Measurements from ENCODE around the gene PGGHG.
A peak's percentile ranks its signal among the peaks of the same experiment; 100 is the strongest.
"Not testable (repeated sequence)": the region's sequence is repeated elsewhere in the genome, so short reads cannot be mapped to it uniquely, and the experiment has no call there.

PGGHG gene

GRCh38 chr11:304915-305843 lies 16.3 kb downstream of the PGGHG start:
- Mint-ChIP-seq H3K27ac (no peak overlapping the region), H3K9me3 (no peaks in the 10 kb centered on the region), H3K4me1 (peaks cover 52% of the 10 kb centered on the region), H3K4me3 (no peak overlapping the region), H3K36me3 (peaks cover 13% of the 10 kb centered on the region), H3K27me3 (peaks cover 32% of the 10 kb centered on the region)
- CTCF ChIA-PET: interaction anchor here (0.6 to 5.3 kb wide), 18 partner anchors 11 to 147 kb away, joined by 3 to 43 read pairs (median 4); partner anchors contain the start of gene PTDSS2
- peak; percentile 82 for DNase-seq

DNA sequence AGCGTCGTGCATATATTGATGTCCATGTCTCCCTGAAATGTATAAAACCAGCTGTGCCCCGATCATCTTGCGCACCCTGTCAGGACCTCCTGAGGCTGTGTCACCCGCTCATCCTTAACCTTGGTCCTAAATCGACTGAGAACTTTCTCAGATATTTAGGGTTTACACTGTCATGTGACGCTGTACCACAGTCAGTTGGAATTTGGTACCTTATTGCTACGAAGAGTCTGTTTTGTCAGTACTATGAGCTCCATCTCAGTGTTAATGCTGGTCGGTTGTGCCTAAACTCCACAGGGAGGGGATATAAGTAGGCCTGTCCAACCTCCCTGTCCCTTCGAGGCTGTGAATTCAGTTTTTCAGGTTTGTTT lies 16.9 kb downstream of the PGGHG start:
- no peak for DNase-seq
- Mint-ChIP-seq H3K9me3 (no peaks in the 10 kb centered on the region), H3K27me3 (peaks cover 26% of the 10 kb centered on the region), H3K36me3 (peaks cover 13% of the 10 kb centered on the region), H3K4me1 (peaks cover 52% of the 10 kb centered on the region), H3K27ac (peak overlapping the region; percentile 6), H3K4me3 (peak overlapping the region; percentile 6)
- CTCF ChIA-PET: interaction anchor here (0.6 to 5.3 kb wide), 17 partner anchors 11 to 147 kb away, joined by 3 to 43 read pairs (median 5); partner anchors contain the start of gene PTDSS2

DNA sequence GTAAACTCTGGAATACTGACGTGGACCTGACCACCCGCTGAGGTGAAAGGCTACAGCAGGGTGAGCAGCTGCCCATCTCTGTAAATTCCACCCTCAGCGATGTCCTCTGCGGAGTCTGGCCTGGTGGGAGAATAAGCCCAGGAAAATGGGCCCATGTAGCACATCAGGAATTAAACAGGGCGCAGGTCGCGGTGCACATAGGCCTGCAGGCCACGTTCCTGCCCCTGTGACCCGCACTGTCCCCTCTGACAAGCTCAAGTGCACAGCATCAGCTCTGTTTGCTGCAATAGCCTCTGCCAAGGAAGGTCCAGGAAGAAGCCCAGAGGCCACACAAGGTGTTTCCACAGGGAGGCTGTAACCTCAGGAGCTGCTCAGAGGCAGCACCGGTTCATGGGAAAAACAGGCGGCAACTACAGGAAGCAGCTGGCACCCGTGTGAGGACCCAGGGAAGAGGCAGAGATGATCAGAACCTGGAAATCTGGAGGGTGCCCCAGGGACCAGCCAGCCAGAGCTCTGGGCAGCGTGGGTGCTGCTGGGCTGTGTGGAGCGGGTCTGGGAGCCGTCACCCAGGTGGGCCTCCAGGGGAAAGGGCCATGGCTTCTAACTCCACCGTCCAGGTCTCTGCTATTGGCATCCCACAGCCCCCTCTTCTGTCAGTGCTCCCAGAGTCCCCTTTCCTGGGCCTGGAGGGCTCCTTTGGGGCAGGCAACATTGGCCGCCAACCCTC lies 17.9 kb downstream of the PGGHG start:
- DNase-seq: no peak
- peaks cover 16% of the 10 kb centered on the region for H3K27me3 Mint-ChIP-seq
- H3K27ac Mint-ChIP-seq: peak overlapping the region; percentile 95
- peaks cover 13% of the 10 kb centered on the region for H3K36me3 Mint-ChIP-seq
- CTCF ChIA-PET: interaction anchor here (0.8 to 5.3 kb wide), 13 partner anchors 10 to 146 kb away, joined by 3 to 43 read pairs (median 6); partner anchors contain the start of genes NLRP6 and PTDSS2
- H3K4me1 Mint-ChIP-seq: peaks cover 52% of the 10 kb centered on the region
- H3K4me3 Mint-ChIP-seq: peak overlapping the region; percentile 90
- no peaks in the 10 kb centered on the region for H3K9me3 Mint-ChIP-seq

- DNase-seq: peak; percentile 83
- H3K4me1 Mint-ChIP-seq: peaks cover 54% of the 10 kb centered on the region
- H3K27me3 Mint-ChIP-seq, H3K9me3 Mint-ChIP-seq: not testable (repeated sequence)
- CTCF ChIA-PET: interaction anchor here (0.7 to 5.3 kb wide), 7 partner anchors 8 to 57 kb away, joined by 3 to 43 read pairs (median 3); partner anchors contain the start of gene NLRP6
- H3K27ac Mint-ChIP-seq: peak within 1 kb of the TSS; percentile 95
- H3K4me3 Mint-ChIP-seq: peak within 1 kb of the TSS; percentile 90
- peaks cover 13% of the 10 kb centered on the region for H3K36me3 Mint-ChIP-seq
These were observed 19.1 kb downstream of the PGGHG start, which contains the start of gene IFITM2 for GRCh38 chr11:307766-308708. Gene IFITM2, plus strand, starts transcription at chr11:307816. Its CDS starts 377 bp downstream, at chr11:308193.

DNA sequence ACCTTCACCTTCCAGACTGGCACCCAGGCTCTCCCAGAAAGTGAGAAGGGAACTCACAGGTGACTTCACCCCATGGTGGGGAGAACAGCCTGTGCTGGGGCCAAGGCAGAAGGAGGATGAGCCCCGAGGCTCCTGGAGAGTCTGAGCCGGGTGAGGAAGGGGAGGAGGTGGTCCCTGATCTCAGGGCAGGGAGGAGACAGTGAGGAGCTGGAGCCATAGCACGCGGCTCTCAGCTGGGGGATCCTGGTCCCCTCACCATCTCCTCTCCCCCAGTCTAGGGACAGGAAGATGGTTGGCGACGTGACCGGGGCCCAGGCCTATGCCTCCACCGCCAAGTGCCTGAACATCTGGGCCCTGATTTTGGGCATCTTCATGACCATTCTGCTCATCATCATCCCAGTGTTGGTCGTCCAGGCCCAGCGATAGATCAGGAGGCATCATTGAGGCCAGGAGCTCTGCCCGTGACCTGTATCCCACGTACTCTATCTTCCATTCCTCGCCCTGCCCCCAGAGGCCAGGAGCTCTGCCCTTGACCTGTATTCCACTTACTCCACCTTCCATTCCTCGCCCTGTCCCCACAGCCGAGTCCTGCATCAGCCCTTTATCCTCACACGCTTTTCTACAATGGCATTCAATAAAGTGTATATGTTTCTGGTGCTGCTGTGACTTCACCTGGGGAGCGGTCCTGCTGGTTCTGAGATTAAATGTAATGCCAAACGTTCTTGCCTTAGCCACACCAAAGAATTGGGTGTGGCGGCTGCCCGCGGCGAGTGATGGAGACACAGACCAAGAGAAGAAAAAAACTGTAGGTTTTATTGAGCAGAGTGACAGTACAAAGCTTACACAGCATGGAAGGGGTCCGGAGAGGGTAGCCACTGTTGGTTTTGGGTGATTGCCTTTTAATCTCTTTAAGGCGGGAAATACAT lies 20.1 kb downstream of the PGGHG start:
- DNase-seq: peak; percentile 62
- Mint-ChIP-seq H3K4me3 (peak overlapping the region; percentile 90), H3K4me1 (peaks cover 49% of the 10 kb centered on the region), H3K36me3 (peaks cover 22% of the 10 kb centered on the region), H3K27ac (peak overlapping the region; percentile 95)
- H3K27me3 Mint-ChIP-seq, H3K9me3 Mint-ChIP-seq: not testable (repeated sequence)
- CTCF ChIA-PET: interaction anchor here (0.7 to 1.3 kb wide), 4 partner anchors 10 to 102 kb away, joined by 3 to 6 read pairs (median 3); partner anchors contain the start of genes BET1L and RIC8A

DNA sequence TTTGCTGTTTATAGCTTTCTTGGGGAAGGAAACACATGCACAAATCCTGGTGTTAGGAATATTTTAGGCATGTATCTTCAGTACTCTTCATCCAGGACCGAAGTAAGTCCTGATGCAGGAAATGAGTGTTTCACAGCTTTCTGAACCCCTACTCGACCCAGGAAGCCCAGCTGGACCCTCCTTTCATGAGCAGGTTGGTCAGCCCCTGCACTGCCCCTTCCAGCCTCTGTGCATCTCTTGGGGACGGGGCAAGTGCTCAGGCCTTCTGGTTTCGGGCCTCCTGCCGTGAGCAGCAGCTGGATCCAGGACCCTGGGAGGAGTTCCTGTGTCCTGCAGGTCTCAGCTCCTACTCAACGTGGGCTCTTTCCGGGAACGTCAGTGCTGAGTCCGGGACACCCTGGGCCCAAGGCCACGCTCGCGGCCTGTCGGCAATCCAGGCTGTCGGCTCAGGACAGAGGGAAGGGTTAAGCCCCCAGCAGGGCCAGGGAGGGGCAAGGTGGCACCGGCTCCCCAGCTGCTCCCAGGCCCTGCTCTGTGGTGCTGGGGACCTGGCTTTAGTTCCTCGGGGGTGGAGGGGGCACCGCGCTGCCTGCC lies 21.1 kb downstream of the PGGHG start:
- peaks cover 47% of the 10 kb centered on the region for H3K4me1 Mint-ChIP-seq
- peak overlapping the region; percentile 90 for H3K4me3 Mint-ChIP-seq
- H3K27me3 Mint-ChIP-seq, H3K9me3 Mint-ChIP-seq, DNase-seq: not testable (repeated sequence)
- H3K27ac Mint-ChIP-seq: peak overlapping the region; percentile 95
- H3K36me3 Mint-ChIP-seq: peaks cover 32% of the 10 kb centered on the region
- CTCF ChIA-PET: interaction anchor here (1.2 to 1.3 kb wide), 2 partner anchors 9 to 103 kb away, joined by 3 to 6 read pairs; partner anchors contain the start of genes BET1L and RIC8A

- Mint-ChIP-seq H3K4me1 (peaks cover 36% of the 10 kb centered on the region), H3K4me3 (peak overlapping the region; percentile 83), H3K36me3 (peaks cover 36% of the 10 kb centered on the region), H3K27ac (peak overlapping the region; percentile 95)
- H3K27me3 Mint-ChIP-seq, H3K9me3 Mint-ChIP-seq, CTCF ChIA-PET, DNase-seq: not testable (repeated sequence)
These were observed 22.3 kb downstream of the PGGHG start for GRCh38 chr11:311013-311748.

DNA sequence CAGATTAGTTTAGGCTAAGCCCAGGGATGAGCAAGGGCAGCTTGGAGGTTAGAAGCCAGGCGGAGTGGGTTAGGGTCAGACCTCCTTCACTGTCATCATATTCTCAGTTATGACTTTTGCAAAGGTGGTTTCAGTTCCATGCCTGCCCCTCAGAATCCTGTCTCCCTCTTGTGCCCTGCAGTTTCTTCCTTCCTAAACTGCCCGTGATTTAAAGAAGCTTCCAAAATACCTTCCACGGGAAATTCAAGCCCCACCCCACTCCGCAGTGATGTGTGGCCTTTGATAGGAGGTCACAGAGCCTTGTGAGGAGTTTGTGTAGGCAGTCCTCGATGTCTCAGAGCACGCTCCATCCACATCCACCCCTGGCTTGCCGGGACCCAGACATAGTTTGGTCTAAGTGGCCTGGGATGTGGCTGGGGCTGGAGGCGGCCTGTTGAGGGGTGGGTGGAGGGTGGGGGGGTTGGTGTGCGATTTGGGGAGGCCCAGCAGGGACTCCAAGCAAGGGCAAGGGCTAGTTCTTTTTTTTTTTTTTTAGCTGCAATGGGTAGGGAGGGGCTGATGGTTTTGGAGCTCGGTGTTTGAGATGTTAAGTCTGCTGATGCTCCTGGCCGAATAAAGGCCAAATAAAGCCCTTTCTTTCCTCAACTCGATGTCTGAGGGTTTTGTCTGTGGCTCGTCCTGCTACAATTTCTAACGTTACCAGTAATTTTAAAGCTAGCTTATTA lies 23.3 kb downstream of the PGGHG start:
- no peaks in the 10 kb centered on the region for H3K9me3 Mint-ChIP-seq
- H3K27me3 Mint-ChIP-seq: no peaks in the 10 kb centered on the region
- CTCF ChIA-PET: interaction anchor here (1.0 to 1.5 kb wide), 3 partner anchors 43 to 105 kb away, joined by 3 to 7 read pairs (median 4); partner anchors contain the start of genes BET1L and RIC8A
- peaks cover 46% of the 10 kb centered on the region for H3K36me3 Mint-ChIP-seq
- H3K4me3 Mint-ChIP-seq: peak overlapping the region; percentile 83
- peak; percentile 65 for DNase-seq
- H3K4me1 Mint-ChIP-seq: peaks cover 33% of the 10 kb centered on the region
- peak overlapping the region; percentile 95 for H3K27ac Mint-ChIP-seq

- Mint-ChIP-seq H3K4me1 (peaks cover 28% of the 10 kb centered on the region), H3K36me3 (peaks cover 51% of the 10 kb centered on the region), H3K27ac (peak overlapping the region; percentile 95), H3K9me3 (no peaks in the 10 kb centered on the region), H3K27me3 (no peaks in the 10 kb centered on the region), H3K4me3 (peak overlapping the region; percentile 83)
- CTCF ChIA-PET: interaction anchor here (1.5 kb wide), 1 partner anchor 63 kb away, joined by 7 read pairs; no protein-coding TSS in a partner anchor
- DNase-seq: no peak
These were observed 24.4 kb downstream of the PGGHG start for GRCh38 chr11:313304-313786.

GRCh38 chr11:313787-314553 lies 25.0 kb downstream of the PGGHG start, which contains the start of gene IFITM1:
Gene IFITM1, plus strand, starts transcription at chr11:314040. Its CDS starts 131 bp downstream, at chr11:314171.
- CTCF ChIA-PET: no interaction called here
- H3K4me1 Mint-ChIP-seq: peaks cover 28% of the 10 kb centered on the region
- peak within 1 kb of the TSS; percentile 83 for H3K4me3 Mint-ChIP-seq
- no peaks in the 10 kb centered on the region for H3K9me3 Mint-ChIP-seq
- DNase-seq: peak; percentile 86
- H3K36me3 Mint-ChIP-seq: peaks cover 49% of the 10 kb centered on the region
- H3K27me3 Mint-ChIP-seq: no peaks in the 10 kb centered on the region
- H3K27ac Mint-ChIP-seq: peak within 1 kb of the TSS; percentile 95

Measured in activated naive CD4-positive, alpha-beta T cell treated with anti-CD3 and anti-CD28 coated beads, Interleukin-2, amount 10 ng/mL, durations not matched to agents 7 days and 5 days (primary cell).